GM19099 (cell line): ENCODE results near the gene BRD3.

ENCODE experiments used
- POLR2A ChIP-seq: IDR thresholded peaks from 3 replicates; pipeline ENCODE4 v1.6.1; 2011; ENCODE audit warnings: low read depth; ENCODE audit not compliant: insufficient read length; ENCODE audit errors: extremely low read depth

Gene BRD3

DNA sequence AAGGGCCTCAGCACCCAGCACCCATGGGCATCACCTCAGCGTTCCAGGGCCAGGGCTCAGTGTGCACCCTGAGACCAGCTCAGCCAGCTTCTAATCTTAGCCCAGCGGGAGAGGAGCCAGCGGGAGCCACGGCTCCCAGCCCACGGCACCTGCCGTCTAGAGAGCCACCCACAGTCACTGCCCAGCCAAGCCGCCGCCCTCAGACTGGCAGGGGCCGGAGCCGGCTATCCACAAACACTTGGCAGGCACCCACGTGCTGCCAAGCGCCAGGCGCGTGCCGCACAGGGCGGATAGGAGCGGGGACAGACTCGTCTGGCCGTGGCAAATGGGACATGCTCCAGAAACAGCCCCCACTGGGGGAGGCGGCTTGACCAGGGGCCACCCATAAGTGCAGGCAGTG is 18.6 kb downstream of the BRD3 start:
- no peak for TF ChIP-seq POLR2A

DNA sequence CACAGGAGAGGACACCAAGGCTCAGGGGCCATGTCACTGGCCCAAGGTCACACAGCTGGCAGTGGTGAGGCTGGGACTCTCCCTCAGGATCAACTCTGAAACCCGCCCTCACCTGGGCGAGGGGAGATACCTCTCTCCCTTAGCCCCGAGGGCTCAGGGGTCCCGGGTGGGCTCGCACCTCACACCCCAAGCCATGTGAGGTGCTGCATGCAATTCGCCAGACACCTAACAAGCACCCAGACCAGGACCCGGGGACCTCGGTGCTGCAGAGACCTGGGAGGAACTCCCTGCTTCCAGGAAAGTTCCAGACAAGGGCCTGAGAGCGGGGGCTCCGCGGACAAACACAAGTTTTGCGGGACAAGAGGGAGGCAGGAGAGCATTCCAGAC is 19.3 kb downstream of the BRD3 start:
- TF ChIP-seq POLR2A, result no peak

DNA sequence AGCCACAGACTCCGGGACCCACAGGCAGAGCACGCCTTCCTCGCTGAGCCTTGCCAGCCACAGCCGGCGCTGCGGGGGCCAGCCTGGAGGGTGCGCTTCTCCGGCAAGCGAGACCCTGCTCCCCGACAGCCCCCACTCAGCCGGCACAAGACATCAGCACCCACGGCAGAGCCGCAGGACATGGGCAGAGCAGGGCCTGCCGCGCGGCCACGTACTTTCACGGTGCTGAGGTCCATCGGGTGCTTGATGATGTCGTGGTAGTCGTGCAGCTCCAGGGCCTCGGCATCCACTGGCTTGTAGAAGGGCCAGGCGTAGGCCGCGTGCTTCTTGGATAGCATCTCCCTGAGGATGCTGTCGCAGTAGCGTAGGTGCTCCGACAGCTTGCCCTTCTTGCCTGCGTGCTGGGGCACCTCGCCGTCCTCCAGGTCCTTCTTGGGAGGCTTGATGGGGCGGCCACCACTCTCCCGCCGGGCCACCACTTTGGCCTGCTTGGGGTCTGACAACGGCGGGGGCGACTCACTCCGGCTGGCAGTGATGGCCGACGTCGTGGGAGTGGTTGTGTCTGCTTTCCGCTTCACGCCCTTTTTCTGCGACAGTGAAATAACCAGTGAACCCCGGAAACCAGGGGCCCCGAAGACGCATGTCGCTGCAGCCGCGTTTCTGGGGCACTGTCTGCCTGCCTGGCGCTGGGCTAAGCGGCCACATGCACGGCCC is 19.8 kb downstream of the BRD3 start:
- TF ChIP-seq POLR2A, result no peak

DNA sequence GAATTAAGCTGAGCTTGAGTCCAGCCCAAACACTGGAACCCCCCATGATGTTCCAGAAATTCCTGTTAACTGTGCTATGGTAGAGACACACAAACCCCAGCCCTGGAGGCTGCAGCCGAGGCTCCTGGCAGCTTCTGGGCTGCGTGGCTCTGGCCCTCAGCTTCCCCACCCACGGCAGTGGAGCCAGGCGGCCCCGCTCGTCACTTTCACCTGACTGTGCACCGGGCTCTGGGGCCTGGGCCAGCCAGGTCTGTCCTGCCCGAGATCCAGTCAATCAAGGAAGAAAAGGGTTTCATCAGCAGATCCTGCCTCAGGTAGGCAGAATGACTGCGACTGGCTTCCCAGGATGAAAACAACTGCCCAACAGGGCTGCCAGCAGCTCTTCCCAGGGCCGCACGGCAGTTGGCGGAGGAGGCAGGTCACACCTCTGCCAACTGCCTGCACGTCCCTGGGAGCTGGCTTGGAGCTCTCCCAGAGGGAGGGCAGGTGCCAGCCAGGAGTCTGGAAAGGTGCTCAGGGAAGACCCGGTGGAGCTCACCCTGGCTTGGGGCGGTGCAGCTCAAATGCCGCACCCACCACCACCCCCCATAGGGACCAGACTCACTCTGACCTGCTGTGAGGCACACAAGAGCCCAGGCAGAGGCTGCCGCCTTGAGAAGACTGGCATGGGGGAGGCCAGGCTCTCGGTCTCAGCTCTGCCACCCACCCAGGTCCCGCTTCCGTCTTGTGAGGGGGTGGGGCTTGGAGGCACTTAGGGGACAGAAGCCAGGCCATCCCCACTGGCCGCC is 20.7 kb downstream of the BRD3 start:
- TF ChIP-seq POLR2A, result no peak

DNA sequence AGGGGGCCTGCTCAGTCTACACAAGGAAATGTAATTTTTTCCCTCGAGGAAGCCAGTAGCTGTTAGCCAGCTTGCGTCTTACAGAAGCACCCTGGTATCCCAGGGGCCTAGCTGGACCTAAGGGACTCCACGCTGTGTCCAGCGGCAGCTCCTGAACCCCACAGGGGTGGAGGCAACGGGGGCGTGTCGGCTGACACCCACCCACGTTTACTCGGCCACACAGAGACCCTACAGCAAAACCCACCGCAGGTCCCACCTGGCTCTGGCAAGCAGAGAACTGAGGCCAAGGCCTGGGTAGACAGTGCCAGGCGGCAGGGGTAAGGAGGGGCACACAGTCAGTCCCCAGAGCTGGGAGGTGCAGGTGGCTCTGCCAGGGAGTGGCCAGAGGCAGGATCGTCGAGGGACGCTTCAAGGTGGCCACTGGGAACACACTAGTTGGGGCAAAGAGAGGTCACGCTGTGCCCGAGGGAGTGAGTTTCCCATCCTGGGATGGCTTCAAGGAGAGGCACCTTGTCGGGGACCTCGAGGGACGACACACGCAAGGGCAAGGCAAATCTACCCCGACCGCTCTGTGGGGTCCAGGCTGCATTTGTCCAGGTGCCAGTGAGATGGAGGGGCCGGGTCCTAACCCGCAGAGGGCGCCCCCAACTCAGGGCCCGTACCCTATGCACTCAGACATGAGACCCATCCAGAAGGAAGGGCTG is 21.8 kb downstream of the BRD3 start:
- no peak for TF ChIP-seq POLR2A

DNA sequence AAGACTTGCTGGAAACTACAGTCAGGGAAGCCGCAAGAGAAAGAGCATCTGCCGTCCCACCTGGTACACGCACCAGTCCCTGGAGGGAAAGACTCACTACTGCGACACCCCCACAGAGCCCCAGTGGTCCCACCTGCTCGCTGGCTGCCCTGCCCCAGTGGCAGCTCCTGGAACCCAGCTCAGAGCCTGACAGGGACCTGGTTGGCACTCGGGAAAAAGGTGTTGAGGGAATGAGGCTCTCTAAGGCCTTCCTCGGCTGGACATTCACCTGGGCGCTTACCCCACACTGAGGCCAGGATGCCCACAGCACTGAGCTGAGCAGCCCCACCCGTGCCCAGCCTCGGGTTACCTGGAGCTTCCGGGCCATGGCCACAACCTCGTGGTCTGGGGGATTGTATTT is 22.9 kb downstream of the BRD3 start:
- no peak for TF ChIP-seq POLR2A

DNA sequence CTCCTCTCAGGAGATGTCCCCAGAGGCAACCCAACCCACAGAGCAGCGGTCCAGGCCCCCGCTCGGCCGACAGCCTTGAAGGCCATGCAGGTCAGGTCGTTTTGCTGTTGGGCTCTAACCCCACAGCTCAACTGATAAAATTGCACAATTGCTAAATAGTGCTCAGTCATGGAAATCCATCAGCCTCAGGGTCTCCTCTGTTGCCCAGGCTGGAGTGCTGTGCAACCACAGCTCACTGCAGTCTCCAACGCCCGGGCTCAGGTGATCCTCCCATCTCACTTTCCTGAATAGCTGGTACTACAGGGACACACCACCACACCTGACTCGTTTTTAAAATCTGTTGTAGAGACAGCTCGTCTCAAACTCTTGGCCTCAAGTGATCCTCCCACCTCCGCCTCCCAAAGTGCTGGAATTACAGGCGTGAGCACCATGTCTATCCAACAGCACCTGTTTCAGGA is 24.3 kb downstream of the BRD3 start:
- TF ChIP-seq POLR2A, result no peak

DNA sequence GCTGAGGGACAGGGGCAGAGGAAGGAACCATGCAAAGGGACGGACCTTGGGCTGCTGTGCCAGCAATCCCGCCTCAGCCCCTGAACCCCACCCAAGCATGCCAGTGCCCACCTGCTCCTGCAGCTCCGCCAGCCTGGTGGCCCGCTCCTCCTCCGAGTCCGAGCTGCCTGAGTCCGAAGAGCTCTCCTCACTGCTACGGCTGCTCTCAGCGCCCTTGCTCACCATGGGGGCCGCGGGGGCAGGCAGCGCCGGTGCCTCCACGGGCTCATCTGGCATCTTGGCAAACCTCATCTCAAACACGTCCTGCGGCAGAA is 26.2 kb downstream of the BRD3 start:
- no peak for TF ChIP-seq POLR2A

DNA sequence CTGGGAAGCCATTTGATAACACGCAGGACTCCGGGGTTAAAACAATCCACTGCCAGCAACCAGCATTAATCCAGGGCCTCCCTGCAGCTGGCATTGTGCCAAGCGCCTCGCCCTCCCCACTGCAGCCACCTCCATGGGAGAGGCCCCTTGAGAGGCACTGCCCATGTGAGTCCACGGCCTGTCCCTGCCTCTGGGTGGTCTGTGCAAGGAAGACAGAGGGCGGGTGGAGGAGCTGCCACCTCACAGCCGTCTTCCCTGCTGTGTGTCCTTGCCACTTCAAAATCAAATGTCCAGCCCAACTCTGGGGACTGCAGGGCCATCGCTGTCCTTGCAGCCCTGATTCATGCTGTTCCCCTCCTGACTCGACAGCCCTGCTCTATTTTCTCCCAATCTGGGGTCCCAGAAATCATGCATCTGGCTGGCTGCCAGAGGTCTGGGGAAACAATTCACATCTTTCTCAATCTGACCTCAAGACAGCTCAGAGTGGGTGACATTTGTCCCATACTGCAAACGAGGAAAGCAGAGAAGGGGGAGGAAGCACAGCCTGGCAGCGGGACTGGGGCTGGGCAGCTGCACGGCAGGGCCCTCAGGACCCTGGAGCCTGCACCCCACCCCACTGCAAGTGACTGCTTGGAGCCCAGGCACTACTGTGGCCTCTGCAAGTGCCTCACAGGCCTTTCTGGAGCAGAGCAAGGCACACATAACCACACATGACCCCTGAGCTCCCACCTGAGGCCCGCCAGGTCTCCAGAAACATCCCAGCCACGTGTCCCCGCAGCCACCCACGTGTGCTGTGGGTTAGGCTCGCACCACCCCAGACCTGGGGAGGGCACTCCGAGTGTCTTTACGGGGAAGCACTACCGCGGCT is 26.8 kb downstream of the BRD3 start:
- no peak for TF ChIP-seq POLR2A

DNA sequence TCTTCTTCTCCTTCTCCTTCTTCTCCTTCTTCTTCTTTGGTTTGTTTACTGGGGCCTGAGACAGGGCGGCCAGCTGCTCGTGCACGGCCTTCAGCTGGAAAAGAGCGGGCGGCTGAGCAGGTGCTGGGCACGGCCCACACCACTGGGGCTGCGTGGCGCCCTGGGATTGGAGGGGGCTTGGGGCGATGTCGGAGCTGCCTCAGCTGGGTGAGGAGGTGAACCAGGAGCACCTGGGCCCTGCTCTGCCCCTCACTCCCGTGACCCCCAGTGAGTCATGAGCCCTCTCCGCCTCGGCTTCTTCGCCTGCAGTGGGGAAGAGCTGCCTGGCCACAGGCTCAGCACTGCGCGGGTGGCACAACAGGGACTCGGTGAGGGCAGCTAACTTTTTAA is 27.7 kb downstream of the BRD3 start:
- no peak for TF ChIP-seq POLR2A

DNA sequence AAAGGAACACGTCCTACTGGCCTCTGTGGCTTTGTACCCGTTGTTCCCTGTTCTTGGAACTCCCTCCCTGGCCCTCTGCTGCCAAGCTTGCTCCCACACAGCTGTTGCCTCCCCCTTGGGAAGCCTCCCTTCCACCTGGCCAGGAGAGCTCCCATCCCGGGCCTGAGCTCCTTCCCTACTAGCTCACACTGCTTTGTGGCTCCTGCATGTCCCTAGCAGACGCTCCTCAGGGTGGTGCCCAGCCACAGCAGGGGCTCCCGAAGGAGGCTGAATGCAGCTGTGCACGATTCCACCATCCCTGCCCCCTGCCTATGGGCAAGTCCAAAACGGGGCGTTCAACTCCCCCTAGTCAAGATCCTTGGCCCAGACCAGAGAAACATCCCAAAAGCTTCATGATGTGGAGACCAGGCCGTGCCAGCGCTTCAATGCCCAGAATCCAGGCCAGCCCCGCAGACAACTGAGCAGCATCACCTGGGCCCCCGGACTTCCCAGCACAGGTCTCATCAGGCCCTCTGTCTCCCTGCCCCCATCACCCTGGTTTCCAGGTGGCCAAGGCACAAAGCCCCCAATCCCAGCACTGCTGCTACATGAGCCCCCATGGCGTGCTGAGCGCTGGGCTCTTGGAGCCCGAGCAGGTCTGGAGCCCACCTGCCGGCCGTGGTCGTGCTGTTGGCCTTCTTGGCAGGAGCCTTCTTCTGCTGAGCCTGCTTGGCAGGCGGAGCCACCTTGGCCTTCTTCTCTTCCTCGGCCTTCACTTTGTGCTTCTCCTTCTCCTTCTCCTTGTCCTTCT is 28.2 kb downstream of the BRD3 start:
- no peak for TF ChIP-seq POLR2A

DNA sequence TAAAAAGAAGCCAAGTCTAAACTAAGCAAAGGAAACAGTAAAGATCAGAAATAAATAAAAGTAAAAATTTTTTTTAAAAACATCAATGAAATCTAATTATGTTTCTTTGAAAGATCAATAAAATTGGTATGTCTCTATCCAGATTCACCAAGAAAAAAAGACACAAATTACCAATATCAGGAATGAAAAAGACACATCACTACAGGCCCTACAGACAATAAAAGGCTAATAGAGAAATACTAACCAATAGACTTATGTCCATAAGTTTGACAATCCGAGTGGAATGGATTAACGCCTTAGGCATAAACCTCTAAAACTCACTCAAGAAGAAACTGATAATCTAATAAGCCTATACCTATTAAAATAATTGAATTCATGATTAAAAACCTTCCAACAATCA is 30.2 kb downstream of the BRD3 start:
- no peak for TF ChIP-seq POLR2A

DNA sequence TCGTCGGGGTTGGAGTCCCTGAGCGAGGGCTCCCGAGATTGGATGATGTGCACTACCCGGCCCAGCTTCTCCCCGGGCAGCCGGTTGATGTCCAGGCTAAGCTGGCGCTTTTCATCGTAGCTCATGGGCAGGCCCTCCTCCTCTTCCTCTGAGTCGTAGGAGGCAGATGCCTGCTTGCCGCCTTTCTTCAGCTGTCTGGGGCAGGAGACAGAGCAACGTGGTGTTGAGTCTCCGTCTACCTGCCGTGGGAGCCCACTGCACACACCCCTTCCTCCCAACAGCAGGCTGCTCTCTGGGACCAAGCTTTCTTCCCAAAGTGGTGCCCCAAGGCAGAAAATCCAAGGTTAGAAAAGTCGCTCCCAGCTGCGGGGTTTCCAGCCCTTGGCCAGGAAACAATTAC is 31.7 kb downstream of the BRD3 start:
- TF ChIP-seq POLR2A, result no peak
